Muscle of arm (tissue), 12 donors: Measurements from ENCODE around the gene AVEN. TPM values are rescaled to one million over a fixed set of nuclear protein-coding genes. Genes with fewer than 3 reads are reported as not detected.
"Not testable (repeated sequence)": the region's sequence is repeated elsewhere in the genome, so short reads cannot be mapped to it uniquely, and the experiment has no call there.

ENCODE experiments used
- DNase-seq: peaks from one replicate; pipeline ENCODE4 v3.0.0-alpha.2; 2013
- polyA plus RNA-seq, 12 donors: library from polyadenylated mRNA; unstranded; fragments of 120-200 nt; gene quantifications; one replicate each; pipeline ENCODE4 v1.2.1, GENCODE V29; 2013; ENCODE audit not compliant: insufficient read length in 12 of 12

The AVEN gene
- polyA plus RNA-seq, 12 donors, result 13.7 to 22.3 (median 19.0) TPM; not detected in 1

- no peak for DNase-seq
These were observed 9.1 kb upstream of the AVEN start for GRCh38 chr15:34047893-34048775.

- no peak for DNase-seq
These were observed 7.6 kb upstream of the AVEN start for GRCh38 chr15:34046471-34047145.

GRCh38 chr15:34043813-34044212 lies 4.8 kb upstream of the AVEN start:
- no peak for DNase-seq

GRCh38 chr15:34043391-34043790 lies 4.4 kb upstream of the AVEN start:
- DNase-seq, result no peak

GRCh38 chr15:34039790-34040113 lies 748 bp upstream of the AVEN start:
- DNase-seq, result no peak

- peak; percentile 71 for DNase-seq
These were observed 757 bp downstream of the AVEN start for GRCh38 chr15:34038023-34038870.

GRCh38 chr15:34031987-34032760 lies 6.8 kb downstream of the AVEN start:
- DNase-seq, result no peak

- DNase-seq, result no peak
These were observed 11.4 kb downstream of the AVEN start for GRCh38 chr15:34027606-34028005.

- no peak for DNase-seq
These were observed 13.8 kb downstream of the AVEN start for GRCh38 chr15:34025252-34025651.

GRCh38 chr15:34023907-34024306 lies 15.1 kb downstream of the AVEN start:
- no peak for DNase-seq

GRCh38 chr15:34019369-34019990 lies 19.5 kb downstream of the AVEN start:
- no peak for DNase-seq

- DNase-seq, result not testable (repeated sequence)
These were observed 20.3 kb downstream of the AVEN start for GRCh38 chr15:34018738-34019137.

- DNase-seq, result no peak
These were observed 20.9 kb downstream of the AVEN start for GRCh38 chr15:34018021-34018645.

GRCh38 chr15:34014556-34014955 lies 24.4 kb downstream of the AVEN start:
- DNase-seq, result no peak

GRCh38 chr15:34013746-34014145 lies 25.3 kb downstream of the AVEN start:
- DNase-seq, result no peak

- no peak for DNase-seq
These were observed 26.5 kb downstream of the AVEN start for GRCh38 chr15:34012461-34013028.

GRCh38 chr15:34011481-34011880 lies 27.5 kb downstream of the AVEN start:
- peak; percentile 22 for DNase-seq

- DNase-seq, result no peak
These were observed 28.1 kb downstream of the AVEN start for GRCh38 chr15:34010921-34011320.

GRCh38 chr15:34009656-34010055 lies 29.3 kb downstream of the AVEN start:
- DNase-seq, result no peak

GRCh38 chr15:34006381-34006780 lies 32.6 kb downstream of the AVEN start:
- no peak for DNase-seq
